ENCODE data around the gene NCK1. TPM values are rescaled to one million over a fixed set of nuclear protein-coding genes. Genes with fewer than 3 reads are reported as not detected.
A peak's percentile ranks its signal among the peaks of the same experiment; 100 is the strongest.
"Not testable (repeated sequence)": the region's sequence is repeated elsewhere in the genome, so short reads cannot be mapped to it uniquely, and the experiment has no call there.

NCK1 gene
- total and polyA plus RNA-seq, 2 experiments from 2014 or later = 25.1 to 47.7 TPM

GRCh38 chr3:136862617-136863322, 762 bp downstream of the NCK1 start:
- Histone ChIP-seq H3K79me2 (peaks cover 67% of the 10 kb centered on the region), H3K4me2 (peak overlapping the region; percentile 86), H3K27me3 (no peaks in the 10 kb centered on the region), H2AFZ (peak overlapping the region; percentile 81), H3K36me3 (replicated peaks; ENCODE audit: insufficient read depth, low read depth) (no peaks in the 10 kb centered on the region), H3K27ac (peak overlapping the region; percentile 96), H3K4me3 (peak overlapping the region; percentile 53), H3K9me2 (replicated peaks; ENCODE audit: insufficient read depth) (no peaks in the 10 kb centered on the region), H4K20me1 (ENCODE audit: insufficient read depth, poor library complexity, severe bottlenecking) (peaks cover 12% of the 10 kb centered on the region), H3K4me1 (ENCODE audit: insufficient read depth) (peaks cover 5% of the 10 kb centered on the region), H3K9me3 (ENCODE audit: low read depth) (no peaks in the 10 kb centered on the region)
- DNase-seq (ENCODE audit: low spot score) = peak; percentile 81
- TF ChIP-seq CTCF (IDR thresholded peaks at IDR 0.05; ENCODE audit: poor library complexity) = no peak
- WGBS (ENCODE audit: low lambda C conversion rate, missing lambda C conversion rate) = 2% methylated on average over 38 of the region's 39 CpGs

GRCh38 chr3:136869282-136869681, 7.3 kb downstream of the NCK1 start:
- DNase-seq (ENCODE audit: low spot score) = no peak
- Histone ChIP-seq H3K4me1 (ENCODE audit: insufficient read depth) (no peaks in the 10 kb centered on the region), H3K27ac (no peak overlapping the region), H3K4me2 (no peak overlapping the region), H4K20me1 (ENCODE audit: insufficient read depth, poor library complexity, severe bottlenecking) (peaks cover 29% of the 10 kb centered on the region), H3K27me3 (no peaks in the 10 kb centered on the region), H3K4me3 (no peak overlapping the region), H3K9me3 (ENCODE audit: low read depth) (no peaks in the 10 kb centered on the region), H3K9me2 (replicated peaks; ENCODE audit: insufficient read depth) (no peaks in the 10 kb centered on the region), H3K36me3 (replicated peaks; ENCODE audit: insufficient read depth, low read depth) (no peaks in the 10 kb centered on the region), H2AFZ (no peak overlapping the region), H3K79me2 (peaks cover 99% of the 10 kb centered on the region)
- WGBS (ENCODE audit: low lambda C conversion rate, missing lambda C conversion rate) = 95% methylated on average over 9 of the region's 9 CpGs
- no peak for TF ChIP-seq EZH2phosphoT487 (IDR thresholded peaks at IDR 0.05; ENCODE audit: low read depth, severe bottlenecking, unreplicated experiment)

- peaks cover 87% of the 10 kb centered on the region for H3K79me2 ChIP-seq
- not testable (repeated sequence) for H3K27ac ChIP-seq; H3K9me3 ChIP-seq (ENCODE audit: low read depth); H3K4me1 ChIP-seq (ENCODE audit: insufficient read depth); H3K36me3 ChIP-seq (replicated peaks; ENCODE audit: insufficient read depth, low read depth); H3K27me3 ChIP-seq; H2AFZ ChIP-seq; DNase-seq (ENCODE audit: low spot score); H3K4me3 ChIP-seq; H3K4me2 ChIP-seq; H3K9me2 ChIP-seq (replicated peaks; ENCODE audit: insufficient read depth)
- peaks cover 20% of the 10 kb centered on the region for H4K20me1 ChIP-seq (ENCODE audit: insufficient read depth, poor library complexity, severe bottlenecking)
- WGBS (ENCODE audit: low lambda C conversion rate, missing lambda C conversion rate) = 97% methylated on average over 3 of the region's 3 CpGs
These were observed 10.2 kb downstream of the NCK1 start for GRCh38 chr3:136872258-136872657.

GRCh38 chr3:136879510-136879909, 17.5 kb downstream of the NCK1 start:
- H3K4me3 ChIP-seq; H3K9me3 ChIP-seq (ENCODE audit: low read depth); H2AFZ ChIP-seq; H3K27me3 ChIP-seq; H3K36me3 ChIP-seq (replicated peaks; ENCODE audit: insufficient read depth, low read depth); DNase-seq (ENCODE audit: low spot score); H3K4me2 ChIP-seq; H3K9me2 ChIP-seq (replicated peaks; ENCODE audit: insufficient read depth); H3K4me1 ChIP-seq (ENCODE audit: insufficient read depth); H3K27ac ChIP-seq: not testable (repeated sequence)
- H3K79me2 ChIP-seq = peaks cover 87% of the 10 kb centered on the region
- peaks cover 12% of the 10 kb centered on the region for H4K20me1 ChIP-seq (ENCODE audit: insufficient read depth, poor library complexity, severe bottlenecking)
- WGBS (ENCODE audit: low lambda C conversion rate, missing lambda C conversion rate) = 92% methylated on average over 2 of the region's 2 CpGs

GRCh38 chr3:136882571-136882970, 20.6 kb downstream of the NCK1 start:
- Histone ChIP-seq H3K27ac (no peak overlapping the region), H3K4me1 (ENCODE audit: insufficient read depth) (no peaks in the 10 kb centered on the region), H3K27me3 (no peaks in the 10 kb centered on the region), H4K20me1 (ENCODE audit: insufficient read depth, poor library complexity, severe bottlenecking) (peaks cover 23% of the 10 kb centered on the region), H3K36me3 (replicated peaks; ENCODE audit: insufficient read depth, low read depth) (no peaks in the 10 kb centered on the region), H3K9me3 (ENCODE audit: low read depth) (no peaks in the 10 kb centered on the region), H2AFZ (no peak overlapping the region), H3K9me2 (replicated peaks; ENCODE audit: insufficient read depth) (no peaks in the 10 kb centered on the region), H3K79me2 (peaks cover 99% of the 10 kb centered on the region), H3K4me3 (no peak overlapping the region), H3K4me2 (no peak overlapping the region)
- no peak for TF ChIP-seq EZH2 (IDR thresholded peaks at IDR 0.05; ENCODE audit: borderline replicate concordance)
- no peak for TF ChIP-seq EZH2phosphoT487 (IDR thresholded peaks at IDR 0.05; ENCODE audit: low read depth, severe bottlenecking, unreplicated experiment)
- TF ChIP-seq CTCF (IDR thresholded peaks at IDR 0.05; ENCODE audit: poor library complexity) = no peak
- no peak for DNase-seq (ENCODE audit: low spot score)
- WGBS (ENCODE audit: low lambda C conversion rate, missing lambda C conversion rate) = 91% methylated on average over 1 of the region's 1 CpG

All from hepatocyte (in vitro differentiated cells).